AG09309 (cell line): ENCODE data around the gene LSM4.

Experiments
- DNase-seq: peaks from one replicate; pipeline ENCODE4 v3.0.0-alpha.2; 2010; ENCODE audit warnings: low read depth
- H3K4me3 ChIP-seq: 2 replicates; pipeline ENCODE4 v1.5.1; 2011; ENCODE audit warnings: mild to moderate bottlenecking, low read depth, low read length, moderate library complexity; ENCODE audit not compliant: control insufficient read depth
- CTCF ChIP-seq: IDR thresholded peaks from 2 replicates; pipeline ENCODE4 v1.5.1; 2011; ENCODE audit warnings: mild to moderate bottlenecking, low read depth, low read length, inconsistent platforms; ENCODE audit not compliant: insufficient read depth, control insufficient read depth; ENCODE audit errors: missing control alignments

Gene LSM4

GRCh38 chr19:18264137-18264854, 58.6 kb downstream of the LSM4 start:
- H3K4me3 ChIP-seq, result no peak overlapping the region
- DNase-seq, result no peak
- no peak for TF ChIP-seq CTCF

- no peak for TF ChIP-seq CTCF
- DNase-seq, result no peak
- no peak overlapping the region for H3K4me3 ChIP-seq
These were observed 59.3 kb downstream of the LSM4 start for GRCh38 chr19:18263324-18264136.

GRCh38 chr19:18262917-18263316, 60.0 kb downstream of the LSM4 start:
- no peak for DNase-seq
- no peak overlapping the region for H3K4me3 ChIP-seq
- TF ChIP-seq CTCF, result no peak

GRCh38 chr19:18262144-18262543, 60.7 kb downstream of the LSM4 start:
- no peak for TF ChIP-seq CTCF
- H3K4me3 ChIP-seq, result no peak overlapping the region
- no peak for DNase-seq

- no peak for TF ChIP-seq CTCF
- H3K4me3 ChIP-seq, result no peak overlapping the region
- no peak for DNase-seq
These were observed 61.4 kb downstream of the LSM4 start for GRCh38 chr19:18261474-18261873.

- H3K4me3 ChIP-seq, result no peak overlapping the region
- DNase-seq, result no peak
- TF ChIP-seq CTCF, result no peak
These were observed 63.0 kb downstream of the LSM4 start for GRCh38 chr19:18259893-18260292.
